SH-SY5Y (cell line): ENCODE results near the gene SDHAF1.

Experiments
- GATA2 ChIP-seq: IDR thresholded peaks from 2 replicates; pipeline ENCODE4 v1.6.1; 2011; ENCODE audit warnings: mild to moderate bottlenecking, low read depth, low read length
- GATA3 ChIP-seq: IDR thresholded peaks from 2 replicates; pipeline ENCODE4 v1.6.1; 2011; ENCODE audit warnings: low read depth, mild to moderate bottlenecking, low read length, moderate library complexity

Gene SDHAF1

GRCh38 chr19:35978271-35978670 is 16.7 kb upstream of the SDHAF1 start:
- TF ChIP-seq GATA2 (no peak), GATA3 (no peak)

- no peak for TF ChIP-seq GATA3
- no peak for TF ChIP-seq GATA2
These were observed 16.1 kb upstream of the SDHAF1 start for GRCh38 chr19:35978832-35979365.

GRCh38 chr19:35983177-35983576 is 11.8 kb upstream of the SDHAF1 start:
- no peak for TF ChIP-seq GATA3
- no peak for TF ChIP-seq GATA2

GRCh38 chr19:35986111-35986510 is 8.9 kb upstream of the SDHAF1 start:
- TF ChIP-seq GATA2 = no peak

GRCh38 chr19:35986664-35987570 is 8.1 kb upstream of the SDHAF1 start:
- TF ChIP-seq GATA3 (no peak), GATA2 (no peak)

GRCh38 chr19:35987571-35987896 is 7.5 kb upstream of the SDHAF1 start:
- TF ChIP-seq GATA2 = no peak
- TF ChIP-seq GATA3 = no peak

GRCh38 chr19:35988824-35989223 is 6.2 kb upstream of the SDHAF1 start:
- TF ChIP-seq GATA2 (no peak), GATA3 (no peak)

GRCh38 chr19:35990156-35990555 is 4.8 kb upstream of the SDHAF1 start:
- no peak for TF ChIP-seq GATA3
- TF ChIP-seq GATA2 = no peak

GRCh38 chr19:35990771-35991730 is 3.9 kb upstream of the SDHAF1 start:
- TF ChIP-seq GATA3 (no peak), GATA2 (no peak)

- TF ChIP-seq GATA3 (no peak), GATA2 (no peak)
These were observed 3.1 kb upstream of the SDHAF1 start for GRCh38 chr19:35991731-35992450.

- no peak for TF ChIP-seq GATA3
- TF ChIP-seq GATA2 = no peak
These were observed 1.9 kb upstream of the SDHAF1 start for GRCh38 chr19:35992907-35993765.

GRCh38 chr19:35993923-35994598 is 927 bp upstream of the SDHAF1 start:
- no peak for TF ChIP-seq GATA3
- no peak for TF ChIP-seq GATA2

- TF ChIP-seq GATA3 (no peak), GATA2 (no peak)
These were observed 1.8 kb downstream of the SDHAF1 start for GRCh38 chr19:35996777-35997176.
